ENCODE measurements around the gene SLC22A16. TPM values are rescaled to one million over a fixed set of nuclear protein-coding genes. Genes with fewer than 3 reads are reported as not detected.
A peak's percentile ranks its signal among the peaks of the same experiment; 100 is the strongest.
"Not testable (repeated sequence)": the region's sequence is repeated elsewhere in the genome, so short reads cannot be mapped to it uniquely, and the experiment has no call there.

SLC22A16 gene
- total and polyA plus RNA-seq, 7 experiments from 2014 or later, result 0.29 to 2.1 TPM; not detected in 5

DNA sequence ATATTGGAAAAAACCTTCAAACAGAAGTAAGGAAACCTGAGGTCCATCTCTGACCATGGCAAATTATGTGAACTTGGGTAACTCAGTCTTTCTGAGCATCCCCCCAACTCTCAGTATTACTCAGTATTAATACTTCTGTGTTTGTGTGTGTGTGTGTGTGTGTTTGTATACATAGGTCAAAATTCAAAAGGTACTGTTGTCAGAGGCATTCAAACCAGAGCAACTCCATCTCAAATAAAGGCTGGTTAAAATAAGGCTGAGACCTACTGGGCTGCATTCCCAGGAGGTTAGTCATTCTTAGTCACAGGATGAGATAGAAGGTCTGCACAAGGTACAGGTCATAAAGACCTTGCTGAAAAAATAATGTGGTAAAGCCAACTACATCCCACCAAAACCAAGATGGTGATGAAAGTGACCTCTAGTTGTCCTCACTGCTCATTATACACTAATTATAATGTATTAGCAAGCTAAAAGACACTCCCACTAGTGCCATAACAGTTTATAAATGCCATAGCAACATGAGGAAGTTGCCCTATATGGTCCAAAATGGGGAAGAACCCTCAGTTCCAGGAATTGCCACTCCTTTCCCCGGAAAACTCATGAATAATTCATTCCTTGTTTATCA lies 33.3 kb upstream of the SLC22A16 start:
- Histone ChIP-seq H3K9me3 (ENCODE audit: control insufficient read depth in 2 of 3, low read length in 3 of 3) (no peaks in the 10 kb centered on the region), H3K4me3 (ENCODE audit: low read length) (no peak overlapping the region), H3K27me3 (ENCODE audit: control insufficient read depth in 2 of 2, insufficient read depth in 2 of 2, low read length in 2 of 2) (no peaks in the 10 kb centered on the region), H3K4me1 (ENCODE audit: control insufficient read depth in 2 of 2, insufficient read depth in 2 of 2, low read length in 2 of 2) (no peaks in the 10 kb centered on the region), H3K27ac (ENCODE audit: low read depth, low read length) (no peak overlapping the region), H3K36me3 (ENCODE audit: control insufficient read depth in 2 of 3, insufficient read depth in 3 of 3, low read length in 3 of 3) (no peaks in the 10 kb centered on the region)
- peaks cover 0 to 7% (median 1%) of the 10 kb centered on the region in 11 donors for H3K9me3 Mint-ChIP-seq
- ChIA-PET POLR2A (no interaction called here), CTCF (no interaction called here)
- H3K27me3 Mint-ChIP-seq, result peaks cover 0 to 18% (median 15%) of the 10 kb centered on the region in 5 donors
- no peaks in the 10 kb centered on the region for H3K36me3 Mint-ChIP-seq
- ATAC-seq (peak; percentile 34), DNase-seq (no peak)
- intact Hi-C loops (cut with micrococcal nuclease), result no loop called here
- no peaks in the 10 kb centered on the region for H3K4me1 Mint-ChIP-seq
- no peak overlapping the region for H3K4me3 Mint-ChIP-seq
- no peak overlapping the region for H3K27ac Mint-ChIP-seq

DNA sequence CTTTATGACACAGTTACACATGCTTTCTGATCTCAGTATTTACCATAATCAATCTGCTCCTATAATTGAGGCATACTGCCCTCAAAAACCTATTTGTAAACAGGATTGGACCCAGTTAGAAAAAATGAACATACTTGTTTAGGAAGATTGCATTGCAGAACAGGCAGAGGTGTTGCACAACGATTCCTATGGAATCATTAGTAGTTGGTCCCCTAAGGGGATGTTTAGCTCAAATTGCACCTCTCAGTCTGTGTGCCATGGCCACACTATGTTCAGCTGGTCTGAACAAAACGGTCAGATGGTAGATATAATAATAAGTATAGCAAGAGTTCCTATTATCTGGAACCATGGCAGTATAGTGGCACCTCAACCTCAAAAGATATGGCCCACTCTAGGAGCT lies 28.5 kb upstream of the SLC22A16 start:
- H3K9me3 Mint-ChIP-seq; intact Hi-C loops (cut with micrococcal nuclease); CTCF ChIA-PET; POLR2A ChIA-PET; H3K4me1 Mint-ChIP-seq; H3K27ac ChIP-seq (ENCODE audit: low read depth, low read length); H3K27ac Mint-ChIP-seq; H3K4me3 Mint-ChIP-seq; H3K4me1 ChIP-seq (ENCODE audit: control insufficient read depth in 2 of 2, insufficient read depth in 2 of 2, low read length in 2 of 2); H3K36me3 Mint-ChIP-seq; ATAC-seq; DNase-seq; H3K36me3 ChIP-seq (ENCODE audit: control insufficient read depth in 2 of 3, insufficient read depth in 3 of 3, low read length in 3 of 3); H3K27me3 ChIP-seq (ENCODE audit: control insufficient read depth in 2 of 2, insufficient read depth in 2 of 2, low read length in 2 of 2); H3K9me3 ChIP-seq (ENCODE audit: control insufficient read depth in 2 of 3, low read length in 3 of 3); H3K4me3 ChIP-seq (ENCODE audit: low read length): not testable (repeated sequence)
- peaks cover 3 to 15% (median 6%) of the 10 kb centered on the region in 5 donors for H3K27me3 Mint-ChIP-seq

DNA sequence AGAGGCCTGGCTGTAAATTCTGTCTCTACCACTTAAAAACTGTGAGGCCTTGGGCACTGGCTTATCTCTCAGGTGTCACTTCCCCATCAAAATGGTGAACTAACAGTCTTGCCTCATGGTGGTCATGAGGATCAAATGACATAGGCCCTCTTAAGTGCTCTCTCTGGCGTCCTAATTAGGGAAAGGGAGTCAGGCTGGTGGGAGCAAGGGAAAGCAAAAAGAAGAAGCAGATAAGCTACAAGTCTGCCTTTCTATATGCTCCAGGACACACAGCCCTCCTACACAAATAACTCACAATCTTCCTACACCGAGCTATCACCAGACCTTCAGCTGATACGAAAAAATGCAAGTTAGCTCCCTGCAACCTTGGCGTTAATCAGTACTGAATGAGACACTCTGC lies 19.5 kb upstream of the SLC22A16 start:
- intact Hi-C loops (cut with micrococcal nuclease), result no loop called here
- H3K4me1 ChIP-seq (ENCODE audit: control insufficient read depth in 2 of 2, insufficient read depth in 2 of 2, low read length in 2 of 2), result no peaks in the 10 kb centered on the region
- Mint-ChIP-seq H3K9me3 (peaks cover 0 to 6% (median 0%) of the 10 kb centered on the region in 11 donors), H3K4me1 (peaks cover 0 to 6% (median 0%) of the 10 kb centered on the region in 7 donors), H3K4me3 (no peak overlapping the region), H3K27ac (no peak overlapping the region), H3K27me3 (peaks cover 2 to 27% (median 8%) of the 10 kb centered on the region in 5 donors), H3K36me3 (no peaks in the 10 kb centered on the region)
- DNase-seq (no peak), ATAC-seq (no peak)
- no peaks in the 10 kb centered on the region for H3K27me3 ChIP-seq (ENCODE audit: control insufficient read depth in 2 of 2, insufficient read depth in 2 of 2, low read length in 2 of 2)
- no peaks in the 10 kb centered on the region for H3K36me3 ChIP-seq (ENCODE audit: control insufficient read depth in 2 of 3, insufficient read depth in 3 of 3, low read length in 3 of 3)
- ChIA-PET CTCF (no interaction called here), POLR2A (no interaction called here)
- H3K9me3 ChIP-seq (ENCODE audit: control insufficient read depth in 2 of 3, low read length in 3 of 3), result no peaks in the 10 kb centered on the region
- no peak overlapping the region for H3K4me3 ChIP-seq (ENCODE audit: low read length)
- H3K27ac ChIP-seq (ENCODE audit: low read depth, low read length), result no peak overlapping the region

DNA sequence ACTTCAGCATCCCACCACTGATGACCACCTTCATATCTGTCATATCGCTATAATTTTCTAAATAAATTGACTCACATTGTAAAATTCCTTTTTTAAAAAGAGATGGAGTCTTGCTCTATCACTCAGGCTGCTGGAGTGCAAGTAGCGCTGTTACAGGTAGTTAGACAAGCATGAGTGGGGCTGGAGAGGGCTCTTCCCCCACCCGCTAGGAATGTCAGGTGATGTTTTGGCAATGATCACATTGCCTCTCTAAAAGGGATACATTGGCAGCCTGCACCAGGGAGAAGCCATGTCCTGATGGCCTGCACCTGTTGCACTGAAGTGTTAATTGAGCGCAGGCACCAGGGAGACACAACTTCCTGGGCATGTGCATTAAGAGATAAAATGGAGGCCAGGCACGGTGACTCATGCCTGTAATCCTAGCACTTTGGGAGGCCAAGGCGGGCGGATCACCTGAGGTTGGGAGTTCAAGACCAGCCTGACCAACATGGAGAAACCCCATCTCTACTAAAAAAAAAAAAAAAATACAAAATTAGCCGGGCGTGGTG lies 16.9 kb upstream of the SLC22A16 start:
- Mint-ChIP-seq H3K36me3 (no peaks in the 10 kb centered on the region), H3K27ac (no peak overlapping the region)

DNA sequence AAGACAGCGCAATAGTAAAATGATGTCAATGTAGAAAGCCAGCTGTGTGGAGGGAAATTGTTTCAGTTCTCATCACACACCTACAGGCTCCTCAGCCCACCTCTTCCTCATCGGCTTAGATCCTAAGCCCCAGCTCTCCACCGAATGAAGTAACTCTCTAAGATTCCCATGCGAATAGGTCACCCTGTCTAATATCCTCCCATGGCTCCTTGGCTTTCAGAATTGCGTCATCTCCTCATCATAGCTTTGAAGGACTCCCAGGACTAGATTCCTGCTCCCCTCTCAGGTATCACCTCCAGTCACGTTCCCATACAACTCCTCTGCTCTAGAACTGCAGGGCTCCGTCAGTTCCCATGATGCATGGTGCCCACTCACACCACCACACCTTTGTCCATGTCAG lies 16.2 kb upstream of the SLC22A16 start:
- no peak for ATAC-seq
- DNase-seq, result no peak
- CTCF ChIA-PET, result no interaction called here
- H3K36me3 ChIP-seq (ENCODE audit: control insufficient read depth in 2 of 3, insufficient read depth in 3 of 3, low read length in 3 of 3), result no peaks in the 10 kb centered on the region
- Mint-ChIP-seq H3K27ac (no peak overlapping the region), H3K27me3 (peaks cover 3 to 25% (median 17%) of the 10 kb centered on the region in 5 donors), H3K36me3 (no peaks in the 10 kb centered on the region), H3K9me3 (peaks cover 0 to 3% (median 0%) of the 10 kb centered on the region in 11 donors), H3K4me3 (no peak overlapping the region), H3K4me1 (peaks cover 0 to 6% (median 0%) of the 10 kb centered on the region in 7 donors)
- H3K27ac ChIP-seq (ENCODE audit: low read depth, low read length), result no peak overlapping the region
- no peak overlapping the region for H3K4me3 ChIP-seq (ENCODE audit: low read length)
- intact Hi-C loops (cut with micrococcal nuclease), result no loop called here
- H3K9me3 ChIP-seq (ENCODE audit: control insufficient read depth in 2 of 3, low read length in 3 of 3), result no peaks in the 10 kb centered on the region
- H3K4me1 ChIP-seq (ENCODE audit: control insufficient read depth in 2 of 2, insufficient read depth in 2 of 2, low read length in 2 of 2), result no peaks in the 10 kb centered on the region
- H3K27me3 ChIP-seq (ENCODE audit: control insufficient read depth in 2 of 2, insufficient read depth in 2 of 2, low read length in 2 of 2), result no peaks in the 10 kb centered on the region
- POLR2A ChIA-PET, result no interaction called here

More for the DNA sequence above, 16.9 kb upstream of the SLC22A16 start:
- ATAC-seq (no peak), DNase-seq (no peak)
- H3K4me3 ChIP-seq (ENCODE audit: low read length), result no peak overlapping the region
- H3K9me3 ChIP-seq (ENCODE audit: control insufficient read depth in 2 of 3, low read length in 3 of 3), result no peaks in the 10 kb centered on the region
- no peaks in the 10 kb centered on the region for H3K4me1 ChIP-seq (ENCODE audit: control insufficient read depth in 2 of 2, insufficient read depth in 2 of 2, low read length in 2 of 2)
- no peak overlapping the region for H3K27ac ChIP-seq (ENCODE audit: low read depth, low read length)
- H3K36me3 ChIP-seq (ENCODE audit: control insufficient read depth in 2 of 3, insufficient read depth in 3 of 3, low read length in 3 of 3), result no peaks in the 10 kb centered on the region
- Mint-ChIP-seq H3K4me1 (peaks cover 0 to 6% (median 0%) of the 10 kb centered on the region in 7 donors), H3K9me3 (peaks cover 0 to 3% (median 0%) of the 10 kb centered on the region in 11 donors), H3K27me3 (peaks cover 0 to 23% (median 14%) of the 10 kb centered on the region in 5 donors), H3K4me3 (no peak overlapping the region)
- CTCF ChIA-PET, result no interaction called here
- intact Hi-C loops (cut with micrococcal nuclease), result no loop called here
- no peaks in the 10 kb centered on the region for H3K27me3 ChIP-seq (ENCODE audit: control insufficient read depth in 2 of 2, insufficient read depth in 2 of 2, low read length in 2 of 2)
- POLR2A ChIA-PET, result interaction anchor here (0.7 kb wide), 1 partner anchor 1269 kb away, joined by 6 read pairs; no protein-coding TSS in a partner anchor

DNA sequence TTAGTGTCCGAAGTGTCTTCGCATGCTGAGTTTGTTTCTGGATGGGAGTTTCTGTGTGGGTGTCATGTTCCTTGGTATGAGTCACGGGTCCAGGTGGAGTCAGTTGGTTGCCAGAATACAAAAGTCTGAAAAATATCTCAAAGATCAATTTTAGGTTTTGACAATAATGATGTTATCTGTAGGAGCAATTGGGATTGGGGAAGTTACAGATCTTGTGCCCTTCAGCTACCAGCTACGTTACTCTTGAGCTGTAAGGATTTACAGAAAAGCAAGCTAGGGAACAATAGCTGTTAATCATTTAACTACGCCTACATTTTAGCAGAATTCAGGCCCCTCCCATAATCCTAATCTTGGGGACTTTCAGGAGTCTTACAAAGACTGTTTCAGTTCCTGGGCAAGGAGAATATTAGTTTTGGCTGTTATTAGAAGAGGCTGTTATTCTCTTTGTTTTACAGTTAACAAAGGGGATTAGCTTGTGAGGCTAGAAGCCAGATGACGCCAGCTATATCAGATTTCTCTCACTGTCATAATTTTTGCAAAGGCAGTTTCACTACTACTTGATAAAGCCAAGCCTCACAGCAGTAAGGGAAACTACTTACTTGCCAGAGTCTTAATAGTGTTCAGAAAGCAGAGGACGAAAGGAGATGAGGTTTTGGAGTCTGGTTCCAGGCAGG lies 15.4 kb upstream of the SLC22A16 start:
- H3K4me3 Mint-ChIP-seq, result no peak overlapping the region
- Histone ChIP-seq H3K4me3 (ENCODE audit: low read length) (no peak overlapping the region), H3K27me3 (ENCODE audit: control insufficient read depth in 2 of 2, insufficient read depth in 2 of 2, low read length in 2 of 2) (no peaks in the 10 kb centered on the region), H3K9me3 (ENCODE audit: control insufficient read depth in 2 of 3, low read length in 3 of 3) (no peaks in the 10 kb centered on the region), H3K4me1 (ENCODE audit: control insufficient read depth in 2 of 2, insufficient read depth in 2 of 2, low read length in 2 of 2) (no peaks in the 10 kb centered on the region), H3K27ac (ENCODE audit: low read depth, low read length) (no peak overlapping the region), H3K36me3 (ENCODE audit: control insufficient read depth in 2 of 3, insufficient read depth in 3 of 3, low read length in 3 of 3) (no peaks in the 10 kb centered on the region)
- POLR2A ChIA-PET, result no interaction called here
- no peak overlapping the region for H3K27ac Mint-ChIP-seq
- CTCF ChIA-PET, result no interaction called here
- H3K27me3 Mint-ChIP-seq, result peaks cover 5 to 29% (median 19%) of the 10 kb centered on the region in 5 donors
- H3K36me3 Mint-ChIP-seq, result no peaks in the 10 kb centered on the region
- ATAC-seq, result no peak
- H3K4me1 Mint-ChIP-seq, result peaks cover 0 to 6% (median 0%) of the 10 kb centered on the region in 7 donors
- peaks cover 0 to 3% (median 0%) of the 10 kb centered on the region in 11 donors for H3K9me3 Mint-ChIP-seq
- intact Hi-C loops (cut with micrococcal nuclease), result no loop called here
- no peak for DNase-seq

DNA sequence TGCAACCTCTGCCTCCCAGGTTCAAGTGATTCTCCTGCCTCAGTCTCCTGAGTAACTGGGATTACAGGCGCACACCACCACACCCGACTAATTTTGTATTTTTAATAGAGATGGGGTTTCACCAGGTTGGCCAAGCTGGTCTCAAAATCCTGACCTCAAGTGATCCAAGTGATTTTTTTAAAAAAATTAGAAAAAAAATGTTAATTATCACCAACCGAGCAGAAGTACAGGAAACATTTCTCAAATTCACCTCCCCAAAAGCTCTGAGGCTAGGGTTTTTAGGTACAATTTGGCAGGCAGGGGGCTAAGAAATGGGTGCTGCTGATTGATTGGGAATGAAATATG lies 14.9 kb upstream of the SLC22A16 start:
- ChIA-PET CTCF (no interaction called here), POLR2A (no interaction called here)
- Histone ChIP-seq H3K4me1 (ENCODE audit: control insufficient read depth in 2 of 2, insufficient read depth in 2 of 2, low read length in 2 of 2) (no peaks in the 10 kb centered on the region), H3K4me3 (ENCODE audit: low read length) (no peak overlapping the region), H3K27me3 (ENCODE audit: control insufficient read depth in 2 of 2, insufficient read depth in 2 of 2, low read length in 2 of 2) (no peaks in the 10 kb centered on the region), H3K27ac (ENCODE audit: low read depth, low read length) (no peak overlapping the region), H3K9me3 (ENCODE audit: control insufficient read depth in 2 of 3, low read length in 3 of 3) (no peaks in the 10 kb centered on the region), H3K36me3 (ENCODE audit: control insufficient read depth in 2 of 3, insufficient read depth in 3 of 3, low read length in 3 of 3) (no peaks in the 10 kb centered on the region)
- H3K4me3 Mint-ChIP-seq, result no peak overlapping the region
- intact Hi-C loops (cut with micrococcal nuclease), result no loop called here
- H3K27me3 Mint-ChIP-seq, result peaks cover 5 to 29% (median 19%) of the 10 kb centered on the region in 5 donors
- peaks cover 0 to 3% (median 0%) of the 10 kb centered on the region in 11 donors for H3K9me3 Mint-ChIP-seq
- H3K4me1 Mint-ChIP-seq, result peaks cover 0 to 6% (median 0%) of the 10 kb centered on the region in 7 donors
- no peaks in the 10 kb centered on the region for H3K36me3 Mint-ChIP-seq
- no peak for ATAC-seq
- DNase-seq, result no peak
- no peak overlapping the region for H3K27ac Mint-ChIP-seq

All from naive thymus-derived CD4-positive, alpha-beta T cell (primary cell).